Measurements from ENCODE around the gene RUNX3.

GRCh38 chr1:24952413-24952841 lies 22.4 kb upstream of the RUNX3 start:
- TF ChIP-seq, protein P1, sequence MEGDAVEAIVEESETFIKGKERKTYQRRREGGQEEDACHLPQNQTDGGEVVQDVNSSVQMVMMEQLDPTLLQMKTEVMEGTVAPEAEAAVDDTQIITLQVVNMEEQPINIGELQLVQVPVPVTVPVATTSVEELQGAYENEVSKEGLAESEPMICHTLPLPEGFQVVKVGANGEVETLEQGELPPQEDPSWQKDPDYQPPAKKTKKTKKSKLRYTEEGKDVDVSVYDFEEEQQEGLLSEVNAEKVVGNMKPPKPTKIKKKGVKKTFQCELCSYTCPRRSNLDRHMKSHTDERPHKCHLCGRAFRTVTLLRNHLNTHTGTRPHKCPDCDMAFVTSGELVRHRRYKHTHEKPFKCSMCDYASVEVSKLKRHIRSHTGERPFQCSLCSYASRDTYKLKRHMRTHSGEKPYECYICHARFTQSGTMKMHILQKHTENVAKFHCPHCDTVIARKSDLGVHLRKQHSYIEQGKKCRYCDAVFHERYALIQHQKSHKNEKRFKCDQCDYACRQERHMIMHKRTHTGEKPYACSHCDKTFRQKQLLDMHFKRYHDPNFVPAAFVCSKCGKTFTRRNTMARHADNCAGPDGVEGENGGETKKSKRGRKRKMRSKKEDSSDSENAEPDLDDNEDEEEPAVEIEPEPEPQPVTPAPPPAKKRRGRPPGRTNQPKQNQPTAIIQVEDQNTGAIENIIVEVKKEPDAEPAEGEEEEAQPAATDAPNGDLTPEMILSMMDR (IDR thresholded peaks at IDR 0.05): no peak
- TF ChIP-seq TEAD4 (IDR thresholded peaks at IDR 0.05; ENCODE audit: borderline replicate concordance, insufficient read depth) (no peak), MEF2A (IDR thresholded peaks at IDR 0.05; ENCODE audit: borderline replicate concordance, low read depth) (no peak), SMC3 (IDR thresholded peaks at IDR 0.05; ENCODE audit: low read depth, low read length) (no peak), TCF12 (IDR thresholded peaks at IDR 0.05) (no peak), EZH2phosphoT487 (IDR thresholded peaks at IDR 0.05; ENCODE audit: borderline replicate concordance, low read depth) (no peak)
